AG09319 (cell line): ENCODE measurements around the gene ZNF138.
"Not testable (repeated sequence)": the region's sequence is repeated elsewhere in the genome, so short reads cannot be mapped to it uniquely, and the experiment has no call there.

Experiments used
- DNase-seq: peaks from one replicate; pipeline ENCODE4 v3.0.0-alpha.2; 2010; ENCODE audit warnings: low read depth; ENCODE audit errors: extremely low read depth
- CTCF ChIP-seq: IDR thresholded peaks from 2 replicates; pipeline ENCODE4 v1.5.1; 2011; ENCODE audit warnings: low read depth, mild to moderate bottlenecking, inconsistent platforms, low read length, moderate library complexity

ZNF138 gene

GRCh38 chr7:64774204-64774842 is 19.9 kb upstream of the ZNF138 start:
- TF ChIP-seq CTCF: no peak
- DNase-seq: no peak

- no peak for DNase-seq
- TF ChIP-seq CTCF: no peak
Measured at GRCh38 chr7:64775289-64775688, 18.9 kb upstream of the ZNF138 start.

- DNase-seq: not testable (repeated sequence)
Measured at GRCh38 chr7:64784842-64785241, 9.4 kb upstream of the ZNF138 start.

- no peak for TF ChIP-seq CTCF
- DNase-seq: no peak
Measured at GRCh38 chr7:64787295-64787694, 6.9 kb upstream of the ZNF138 start.

- DNase-seq: not testable (repeated sequence)
Measured at GRCh38 chr7:64789241-64789640, 5.0 kb upstream of the ZNF138 start.

GRCh38 chr7:64793106-64793755 is 997 bp upstream of the ZNF138 start:
- no peak for DNase-seq
- TF ChIP-seq CTCF: no peak

- TF ChIP-seq CTCF: no peak
- DNase-seq: no peak
Measured at GRCh38 chr7:64795176-64795575, 948 bp downstream of the ZNF138 start.

GRCh38 chr7:64799169-64799568 is 4.9 kb downstream of the ZNF138 start:
- not testable (repeated sequence) for DNase-seq

- TF ChIP-seq CTCF: no peak
- no peak for DNase-seq
Measured at GRCh38 chr7:64802699-64803098, 8.5 kb downstream of the ZNF138 start.
